ENCODE results near the gene ZMYND19.

DNA sequence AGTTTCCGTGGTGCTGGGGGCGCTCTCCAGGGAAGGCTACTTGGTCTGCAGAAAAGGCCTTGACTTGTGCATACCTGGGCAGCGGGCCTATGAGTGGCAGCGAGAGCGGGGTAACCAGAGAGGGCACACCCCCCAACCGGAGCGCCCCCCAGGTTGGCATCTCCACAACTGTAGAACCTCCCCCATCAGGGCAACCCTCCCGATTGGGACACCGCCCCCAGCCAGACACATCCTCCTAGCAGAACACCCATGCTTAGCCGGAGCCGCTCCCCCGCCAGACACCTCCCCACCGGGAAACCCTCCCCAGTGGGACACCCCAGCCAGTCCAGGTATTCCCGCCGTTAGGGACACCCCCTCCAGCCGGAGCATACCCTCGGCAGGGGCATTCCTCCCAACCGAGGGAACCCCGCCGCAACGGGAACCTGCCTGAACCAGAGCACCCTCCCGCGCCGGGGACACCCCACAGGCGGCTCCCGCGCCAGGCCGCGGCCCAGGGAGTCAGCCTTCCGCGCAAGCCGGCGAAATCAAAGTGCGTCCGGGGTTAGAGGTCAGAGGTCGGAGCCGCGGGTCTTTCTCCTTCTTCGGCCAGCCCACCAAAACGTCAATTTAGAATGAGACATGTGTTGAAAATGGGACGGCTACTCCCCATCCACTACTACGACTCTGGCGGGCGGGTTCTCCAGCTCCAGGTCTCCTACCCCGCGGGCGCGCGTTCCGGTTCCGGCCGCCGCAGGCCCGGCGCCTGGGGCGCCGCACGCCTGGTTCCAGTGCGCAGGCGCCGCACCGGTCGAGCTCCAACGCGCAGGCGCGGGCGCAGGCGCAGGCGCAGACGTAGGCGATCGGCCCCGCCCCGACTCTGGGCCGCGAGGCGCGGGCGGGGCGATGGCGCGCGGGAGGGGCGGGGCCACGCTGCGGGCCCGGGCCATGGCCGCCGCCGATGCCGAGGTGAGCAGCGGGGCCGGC lies 28.1 kb upstream of the ZMYND19 start, which contains the start of gene EHMT1:
- 0 out of 2 replicates have a peak, but pooled peaks have one; percentile 65 for TF ChIP-seq SIN3A (IDR thresholded peaks at IDR 0.05; ENCODE audit: borderline replicate concordance, insufficient read depth, low read depth, low read length)
- TF ChIP-seq, protein P1, sequence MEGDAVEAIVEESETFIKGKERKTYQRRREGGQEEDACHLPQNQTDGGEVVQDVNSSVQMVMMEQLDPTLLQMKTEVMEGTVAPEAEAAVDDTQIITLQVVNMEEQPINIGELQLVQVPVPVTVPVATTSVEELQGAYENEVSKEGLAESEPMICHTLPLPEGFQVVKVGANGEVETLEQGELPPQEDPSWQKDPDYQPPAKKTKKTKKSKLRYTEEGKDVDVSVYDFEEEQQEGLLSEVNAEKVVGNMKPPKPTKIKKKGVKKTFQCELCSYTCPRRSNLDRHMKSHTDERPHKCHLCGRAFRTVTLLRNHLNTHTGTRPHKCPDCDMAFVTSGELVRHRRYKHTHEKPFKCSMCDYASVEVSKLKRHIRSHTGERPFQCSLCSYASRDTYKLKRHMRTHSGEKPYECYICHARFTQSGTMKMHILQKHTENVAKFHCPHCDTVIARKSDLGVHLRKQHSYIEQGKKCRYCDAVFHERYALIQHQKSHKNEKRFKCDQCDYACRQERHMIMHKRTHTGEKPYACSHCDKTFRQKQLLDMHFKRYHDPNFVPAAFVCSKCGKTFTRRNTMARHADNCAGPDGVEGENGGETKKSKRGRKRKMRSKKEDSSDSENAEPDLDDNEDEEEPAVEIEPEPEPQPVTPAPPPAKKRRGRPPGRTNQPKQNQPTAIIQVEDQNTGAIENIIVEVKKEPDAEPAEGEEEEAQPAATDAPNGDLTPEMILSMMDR (IDR thresholded peaks at IDR 0.05) = no peak
- TF ChIP-seq, protein P2, sequence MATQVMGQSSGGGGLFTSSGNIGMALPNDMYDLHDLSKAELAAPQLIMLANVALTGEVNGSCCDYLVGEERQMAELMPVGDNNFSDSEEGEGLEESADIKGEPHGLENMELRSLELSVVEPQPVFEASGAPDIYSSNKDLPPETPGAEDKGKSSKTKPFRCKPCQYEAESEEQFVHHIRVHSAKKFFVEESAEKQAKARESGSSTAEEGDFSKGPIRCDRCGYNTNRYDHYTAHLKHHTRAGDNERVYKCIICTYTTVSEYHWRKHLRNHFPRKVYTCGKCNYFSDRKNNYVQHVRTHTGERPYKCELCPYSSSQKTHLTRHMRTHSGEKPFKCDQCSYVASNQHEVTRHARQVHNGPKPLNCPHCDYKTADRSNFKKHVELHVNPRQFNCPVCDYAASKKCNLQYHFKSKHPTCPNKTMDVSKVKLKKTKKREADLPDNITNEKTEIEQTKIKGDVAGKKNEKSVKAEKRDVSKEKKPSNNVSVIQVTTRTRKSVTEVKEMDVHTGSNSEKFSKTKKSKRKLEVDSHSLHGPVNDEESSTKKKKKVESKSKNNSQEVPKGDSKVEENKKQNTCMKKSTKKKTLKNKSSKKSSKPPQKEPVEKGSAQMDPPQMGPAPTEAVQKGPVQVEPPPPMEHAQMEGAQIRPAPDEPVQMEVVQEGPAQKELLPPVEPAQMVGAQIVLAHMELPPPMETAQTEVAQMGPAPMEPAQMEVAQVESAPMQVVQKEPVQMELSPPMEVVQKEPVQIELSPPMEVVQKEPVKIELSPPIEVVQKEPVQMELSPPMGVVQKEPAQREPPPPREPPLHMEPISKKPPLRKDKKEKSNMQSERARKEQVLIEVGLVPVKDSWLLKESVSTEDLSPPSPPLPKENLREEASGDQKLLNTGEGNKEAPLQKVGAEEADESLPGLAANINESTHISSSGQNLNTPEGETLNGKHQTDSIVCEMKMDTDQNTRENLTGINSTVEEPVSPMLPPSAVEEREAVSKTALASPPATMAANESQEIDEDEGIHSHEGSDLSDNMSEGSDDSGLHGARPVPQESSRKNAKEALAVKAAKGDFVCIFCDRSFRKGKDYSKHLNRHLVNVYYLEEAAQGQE (IDR thresholded peaks at IDR 0.05; ENCODE audit: insufficient read depth in 1 of 2, low read depth in 2 of 2, low read length in 1 of 2) = no peak
- peak; percentile 76 for TF ChIP-seq POLR2AphosphoS5 (IDR thresholded peaks at IDR 0.05; ENCODE audit: low read depth, low read length)
